GM03348 (cell line): Measurements from ENCODE around the gene MTNR1A.

Source experiments
- DNase-seq: peaks from one replicate; pipeline ENCODE4 v3.0.0; 2012; ENCODE audit warnings: low spot score

MTNR1A gene

GRCh38 chr4:186486172-186486571 lies 69.2 kb downstream of the MTNR1A start:
- no peak for DNase-seq

GRCh38 chr4:186485561-186486062 lies 69.8 kb downstream of the MTNR1A start:
- peak; percentile 31 for DNase-seq

GRCh38 chr4:186485150-186485549 lies 70.2 kb downstream of the MTNR1A start:
- no peak for DNase-seq

GRCh38 chr4:186483656-186484055 lies 71.7 kb downstream of the MTNR1A start:
- DNase-seq, result no peak
